Fibroblast of mammary gland (primary cell): Measurements from ENCODE around the gene CDK14.
A peak's percentile ranks its signal among the peaks of the same experiment; 100 is the strongest.

ENCODE experiments used
- DNase-seq: peaks from one replicate; pipeline ENCODE4 v3.0.0-alpha.2; 2010; ENCODE audit warnings: low read depth
- H3K4me3 ChIP-seq: 2 replicates; pipeline ENCODE4 v1.5.1; 2011; ENCODE audit warnings: low read depth, mild to moderate bottlenecking, low read length, moderate library complexity; ENCODE audit not compliant: control insufficient read depth
- CTCF ChIP-seq: conservative IDR thresholded peaks from 2 replicates; pipeline ENCODE4 v1.5.1; 2011; ENCODE audit warnings: low read depth, low read length, inconsistent platforms; ENCODE audit not compliant: control insufficient read depth, insufficient read depth

Gene CDK14

GRCh38 chr7:90988996-90989765 is 393.1 kb downstream of the CDK14 start:
- no peak overlapping the region for H3K4me3 ChIP-seq
- DNase-seq, result no peak
- TF ChIP-seq CTCF, result no peak

GRCh38 chr7:90994121-90994520 is 398.0 kb downstream of the CDK14 start:
- no peak overlapping the region for H3K4me3 ChIP-seq
- no peak for DNase-seq
- no peak for TF ChIP-seq CTCF

- H3K4me3 ChIP-seq, result no peak overlapping the region
- DNase-seq, result peak; percentile 20
- no peak for TF ChIP-seq CTCF
Measured at GRCh38 chr7:90994601-90995000, 398.5 kb downstream of the CDK14 start.

GRCh38 chr7:90995996-90996395 is 399.9 kb downstream of the CDK14 start:
- no peak for DNase-seq
- no peak for TF ChIP-seq CTCF
- no peak overlapping the region for H3K4me3 ChIP-seq

DNA sequence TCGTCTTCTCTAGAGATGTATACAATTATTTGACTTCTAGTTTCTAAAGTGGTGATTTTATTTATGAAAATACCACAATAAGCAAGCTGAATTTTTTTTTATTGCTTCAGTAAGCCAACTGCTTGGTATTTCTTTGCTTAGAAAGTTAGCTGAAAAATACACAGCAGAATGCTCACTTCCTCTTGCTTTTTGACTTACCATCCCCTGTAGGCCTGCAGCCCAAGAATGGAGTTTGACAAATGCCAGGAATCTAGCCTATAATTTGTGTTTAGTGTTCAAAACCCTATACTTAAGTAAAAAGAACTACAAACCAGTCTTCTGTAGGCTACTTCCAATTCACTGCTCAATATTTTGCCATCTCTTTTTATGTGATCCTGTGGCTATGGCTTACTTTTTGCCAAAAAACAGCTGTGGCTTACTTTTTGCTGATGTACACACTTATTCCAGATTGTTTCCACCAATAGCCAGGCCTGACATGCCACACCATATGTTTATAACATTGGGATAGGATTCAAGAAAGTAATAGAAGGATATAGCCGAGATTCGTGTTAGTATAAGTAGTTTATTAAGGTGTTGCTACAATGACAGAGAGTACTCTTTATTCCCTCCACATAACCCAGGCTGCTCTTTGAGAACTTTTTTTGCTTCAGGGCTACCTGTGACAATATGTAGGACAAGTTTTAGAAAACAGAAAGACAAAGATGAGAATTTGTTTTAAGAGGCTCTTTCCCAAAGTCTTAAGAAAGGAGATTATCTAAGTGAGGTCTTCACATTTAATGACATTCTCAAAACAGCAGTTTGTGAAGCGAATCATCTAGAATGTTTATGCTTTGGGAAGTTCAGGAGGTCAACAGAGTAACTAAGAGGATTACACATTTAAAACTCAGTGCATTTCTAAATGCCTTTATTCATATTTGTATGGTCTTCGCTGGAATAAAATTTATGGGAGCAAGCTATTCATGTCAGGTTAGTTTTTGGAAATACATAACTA is 404.2 kb downstream of the CDK14 start:
- TF ChIP-seq CTCF, result no peak
- peak; percentile 39 for DNase-seq
- no peak overlapping the region for H3K4me3 ChIP-seq

- no peak for TF ChIP-seq CTCF
- DNase-seq, result no peak
- H3K4me3 ChIP-seq, result no peak overlapping the region
Measured at GRCh38 chr7:91005024-91005423, 408.9 kb downstream of the CDK14 start.
